Hypothalamus (tissue), 51 donors: ENCODE data around the gene SRSF6.
"Not testable (repeated sequence)": the region's sequence is repeated elsewhere in the genome, so short reads cannot be mapped to it uniquely, and the experiment has no call there.

Experiments
- DNase-seq, 51 donors: peaks; one replicate each; lab custom pipeline; 2025; lab: John Stamatoyannopoulos, UW

The SRSF6 gene

GRCh38 chr20:43448748-43449535 is 8.8 kb upstream of the SRSF6 start:
- peak in 25 of 51 donors; percentile 1 to 40 (median 16) for DNase-seq

GRCh38 chr20:43450841-43451799 is 6.6 kb upstream of the SRSF6 start:
- no peak for DNase-seq

GRCh38 chr20:43452404-43453126 is 5.1 kb upstream of the SRSF6 start:
- no peak for DNase-seq

- DNase-seq, result not testable (repeated sequence)
These were observed 1.4 kb upstream of the SRSF6 start for GRCh38 chr20:43456252-43456651.

GRCh38 chr20:43456809-43457639 is 672 bp upstream of the SRSF6 start:
- DNase-seq, result peak; percentile 72 to 99 (median 90)

GRCh38 chr20:43458422-43458924 is 777 bp downstream of the SRSF6 start:
- DNase-seq, result peak in 1 of 51 donors; percentile 42

- peak in 1 of 51 donors; percentile 6 for DNase-seq
These were observed 1.6 kb downstream of the SRSF6 start for GRCh38 chr20:43459022-43459942.

GRCh38 chr20:43460172-43460829 is 2.6 kb downstream of the SRSF6 start:
- DNase-seq, result no peak

- no peak for DNase-seq
These were observed 3.1 kb downstream of the SRSF6 start for GRCh38 chr20:43460830-43461200.

GRCh38 chr20:43461894-43462659 is 4.4 kb downstream of the SRSF6 start:
- DNase-seq, result no peak

GRCh38 chr20:43462660-43463526 is 5.2 kb downstream of the SRSF6 start:
- no peak for DNase-seq

- DNase-seq, result no peak
These were observed 6.0 kb downstream of the SRSF6 start for GRCh38 chr20:43463527-43464218.

GRCh38 chr20:43464219-43464790 is 6.6 kb downstream of the SRSF6 start:
- no peak for DNase-seq

GRCh38 chr20:43465625-43465943 is 7.9 kb downstream of the SRSF6 start:
- no peak for DNase-seq

GRCh38 chr20:43467589-43467988 is 9.9 kb downstream of the SRSF6 start:
- no peak for DNase-seq
